Activated naive CD4-positive, alpha-beta T cell treated with anti-CD3 and anti-CD28 coated beads, Interleukin-2, amount 50 U/mL, for 24 hours (primary cell): ENCODE measurements around the gene DTX3.
"Not testable (repeated sequence)": the region's sequence is repeated elsewhere in the genome, so short reads cannot be mapped to it uniquely, and the experiment has no call there.

Experiments
- H3K27ac Mint-ChIP-seq: one replicate; pipeline ENCODE4 v1.8.0; 2021; ENCODE audit warnings: mild to moderate bottlenecking, mixed read lengths
- H3K27me3 Mint-ChIP-seq: one replicate; pipeline ENCODE4 v1.8.0; 2021; ENCODE audit warnings: mixed read lengths
- H3K36me3 Mint-ChIP-seq: one replicate; pipeline ENCODE4 v1.8.0; 2021; ENCODE audit warnings: mixed read lengths
- H3K4me1 Mint-ChIP-seq: one replicate; pipeline ENCODE4 v1.8.0; 2021; ENCODE audit warnings: mixed read lengths
- H3K4me3 Mint-ChIP-seq: one replicate; pipeline ENCODE4 v1.8.0; 2021; ENCODE audit warnings: mild to moderate bottlenecking, mixed read lengths
- H3K9me3 Mint-ChIP-seq: one replicate; pipeline ENCODE4 v1.8.0; 2021; ENCODE audit warnings: mixed read lengths

Gene DTX3

GRCh38 chr12:57609781-57610553 is 5.3 kb downstream of the DTX3 start:
- peak overlapping the region; percentile 79 for H3K4me3 Mint-ChIP-seq
- no peaks in the 10 kb centered on the region for H3K9me3 Mint-ChIP-seq
- peaks cover 14% of the 10 kb centered on the region for H3K4me1 Mint-ChIP-seq
- peaks cover 2% of the 10 kb centered on the region for H3K36me3 Mint-ChIP-seq
- H3K27ac Mint-ChIP-seq, result no peak overlapping the region
- H3K27me3 Mint-ChIP-seq, result peaks cover 1% of the 10 kb centered on the region

- Mint-ChIP-seq H3K4me1 (peaks cover 8% of the 10 kb centered on the region), H3K9me3 (no peaks in the 10 kb centered on the region), H3K4me3 (peak overlapping the region; percentile 79), H3K36me3 (peaks cover 2% of the 10 kb centered on the region), H3K27me3 (peaks cover 1% of the 10 kb centered on the region), H3K27ac (no peak overlapping the region)
Observed at GRCh38 chr12:57610554-57611107, 6.0 kb downstream of the DTX3 start.

- peaks cover 5% of the 10 kb centered on the region for H3K4me1 Mint-ChIP-seq
- peaks cover 2% of the 10 kb centered on the region for H3K36me3 Mint-ChIP-seq
- H3K9me3 Mint-ChIP-seq, result no peaks in the 10 kb centered on the region
- peak within 1 kb of the TSS; percentile 79 for H3K4me3 Mint-ChIP-seq
- H3K27me3 Mint-ChIP-seq, result peaks cover 4% of the 10 kb centered on the region
- H3K27ac Mint-ChIP-seq, result no peak within 1 kb of the TSS
Observed at GRCh38 chr12:57611108-57611826, 6.6 kb downstream of the DTX3 start, which contains the start of gene ARHGEF25. Gene ARHGEF25, plus strand, starts transcription at chr12:57611435. Its CDS starts 460 bp downstream, at chr12:57611895.

- H3K27me3 Mint-ChIP-seq, result peaks cover 4% of the 10 kb centered on the region
- no peak overlapping the region for H3K27ac Mint-ChIP-seq
- H3K4me3 Mint-ChIP-seq, result peak overlapping the region; percentile 64
- peaks cover 5% of the 10 kb centered on the region for H3K4me1 Mint-ChIP-seq
- peaks cover 2% of the 10 kb centered on the region for H3K36me3 Mint-ChIP-seq
- H3K9me3 Mint-ChIP-seq, result no peaks in the 10 kb centered on the region
Observed at GRCh38 chr12:57611827-57612710, 7.4 kb downstream of the DTX3 start.

- Mint-ChIP-seq H3K27ac (no peak overlapping the region), H3K36me3 (peaks cover 2% of the 10 kb centered on the region), H3K9me3 (no peaks in the 10 kb centered on the region), H3K4me1 (peaks cover 5% of the 10 kb centered on the region), H3K4me3 (peak overlapping the region; percentile 26), H3K27me3 (peaks cover 9% of the 10 kb centered on the region)
Observed at GRCh38 chr12:57612711-57613426, 8.2 kb downstream of the DTX3 start.

- H3K27ac Mint-ChIP-seq, result no peak overlapping the region
- H3K27me3 Mint-ChIP-seq, result peaks cover 12% of the 10 kb centered on the region
- peaks cover 5% of the 10 kb centered on the region for H3K4me1 Mint-ChIP-seq
- no peaks in the 10 kb centered on the region for H3K9me3 Mint-ChIP-seq
- peaks cover 2% of the 10 kb centered on the region for H3K36me3 Mint-ChIP-seq
- H3K4me3 Mint-ChIP-seq, result no peak overlapping the region
Observed at GRCh38 chr12:57613427-57614109, 8.9 kb downstream of the DTX3 start.

GRCh38 chr12:57614178-57614947 is 9.7 kb downstream of the DTX3 start:
- peaks cover 11% of the 10 kb centered on the region for H3K4me1 Mint-ChIP-seq
- H3K27ac Mint-ChIP-seq, result no peak overlapping the region
- no peak overlapping the region for H3K4me3 Mint-ChIP-seq
- H3K9me3 Mint-ChIP-seq, result no peaks in the 10 kb centered on the region
- peaks cover 18% of the 10 kb centered on the region for H3K27me3 Mint-ChIP-seq
- H3K36me3 Mint-ChIP-seq, result no peaks in the 10 kb centered on the region

- H3K36me3 Mint-ChIP-seq, result no peaks in the 10 kb centered on the region
- H3K4me3 Mint-ChIP-seq, result no peak overlapping the region
- no peaks in the 10 kb centered on the region for H3K9me3 Mint-ChIP-seq
- peaks cover 16% of the 10 kb centered on the region for H3K4me1 Mint-ChIP-seq
- H3K27ac Mint-ChIP-seq, result no peak overlapping the region
- peaks cover 18% of the 10 kb centered on the region for H3K27me3 Mint-ChIP-seq
Observed at GRCh38 chr12:57614948-57615500, 10.4 kb downstream of the DTX3 start.

GRCh38 chr12:57615637-57616036 is 11.0 kb downstream of the DTX3 start:
- Mint-ChIP-seq H3K4me3 (no peak overlapping the region), H3K27ac (no peak overlapping the region), H3K9me3 (no peaks in the 10 kb centered on the region), H3K36me3 (no peaks in the 10 kb centered on the region), H3K27me3 (peaks cover 20% of the 10 kb centered on the region), H3K4me1 (peaks cover 17% of the 10 kb centered on the region)

GRCh38 chr12:57616383-57617101 is 11.9 kb downstream of the DTX3 start:
- Mint-ChIP-seq H3K27ac (no peak overlapping the region), H3K4me3 (no peak overlapping the region), H3K4me1 (peaks cover 26% of the 10 kb centered on the region), H3K36me3 (no peaks in the 10 kb centered on the region), H3K9me3 (no peaks in the 10 kb centered on the region), H3K27me3 (peaks cover 28% of the 10 kb centered on the region)

GRCh38 chr12:57617942-57618341 is 13.3 kb downstream of the DTX3 start:
- H3K4me3 Mint-ChIP-seq, result no peak overlapping the region
- H3K9me3 Mint-ChIP-seq, result no peaks in the 10 kb centered on the region
- no peaks in the 10 kb centered on the region for H3K36me3 Mint-ChIP-seq
- H3K4me1 Mint-ChIP-seq, result peaks cover 34% of the 10 kb centered on the region
- no peak overlapping the region for H3K27ac Mint-ChIP-seq
- peaks cover 40% of the 10 kb centered on the region for H3K27me3 Mint-ChIP-seq

- H3K4me3 Mint-ChIP-seq, H3K9me3 Mint-ChIP-seq, H3K27ac Mint-ChIP-seq, H3K36me3 Mint-ChIP-seq: not testable (repeated sequence)
- Mint-ChIP-seq H3K4me1 (peaks cover 34% of the 10 kb centered on the region), H3K27me3 (peaks cover 43% of the 10 kb centered on the region)
Observed at GRCh38 chr12:57618431-57618830, 13.8 kb downstream of the DTX3 start.

GRCh38 chr12:57618966-57619433 is 14.4 kb downstream of the DTX3 start:
- no peaks in the 10 kb centered on the region for H3K9me3 Mint-ChIP-seq
- H3K4me3 Mint-ChIP-seq, result peak overlapping the region; percentile 67
- H3K4me1 Mint-ChIP-seq, result peaks cover 34% of the 10 kb centered on the region
- H3K36me3 Mint-ChIP-seq, result no peaks in the 10 kb centered on the region
- no peak overlapping the region for H3K27ac Mint-ChIP-seq
- peaks cover 49% of the 10 kb centered on the region for H3K27me3 Mint-ChIP-seq
